HG03342 (cell line): ENCODE measurements around the gene NCOA7.
"Not testable (repeated sequence)": the region's sequence is repeated elsewhere in the genome, so short reads cannot be mapped to it uniquely, and the experiment has no call there.

Experiments
- ATAC-seq: cut with Tn5 transposase; IDR thresholded peaks from one replicate; pipeline ENCODE4 v1.9.1; 2021; ENCODE audit warnings: mild to moderate bottlenecking, moderate library complexity; ENCODE audit not compliant: unreplicated experiment

Gene NCOA7

DNA sequence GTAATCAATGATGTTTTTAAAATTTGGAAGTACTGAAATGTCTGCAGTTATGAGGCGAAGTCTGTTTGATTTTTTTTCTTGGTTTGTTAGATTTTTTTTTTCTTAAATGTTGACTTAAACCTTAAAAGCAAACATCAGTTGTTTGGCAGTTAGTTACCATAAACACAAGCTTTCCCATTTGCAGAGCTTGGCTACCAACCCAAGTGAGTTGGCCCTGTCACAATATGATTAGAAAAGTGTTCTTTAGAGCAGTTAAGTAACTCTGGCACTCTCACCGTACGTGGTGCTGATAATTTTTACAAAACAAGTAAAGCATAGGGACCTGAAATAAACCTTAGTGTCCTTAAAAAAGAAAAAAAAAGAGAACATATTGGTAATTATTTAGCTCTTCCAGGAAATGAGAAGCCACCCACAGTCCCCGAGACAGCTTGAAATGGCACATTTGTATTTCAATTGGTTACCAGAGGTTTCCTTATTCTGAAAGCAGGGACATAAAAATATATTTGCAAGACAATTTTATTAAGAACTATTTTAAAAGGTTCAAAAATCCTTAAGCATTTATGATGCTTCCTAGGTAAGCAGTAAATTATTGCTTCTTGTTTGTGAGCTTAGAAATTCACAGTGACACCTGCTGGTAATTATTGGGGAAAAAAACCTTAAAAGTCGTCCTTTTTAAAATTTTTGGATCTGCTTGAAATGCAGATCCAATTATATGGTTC is 37.4 kb upstream of the NCOA7 start:
- no peak for ATAC-seq

DNA sequence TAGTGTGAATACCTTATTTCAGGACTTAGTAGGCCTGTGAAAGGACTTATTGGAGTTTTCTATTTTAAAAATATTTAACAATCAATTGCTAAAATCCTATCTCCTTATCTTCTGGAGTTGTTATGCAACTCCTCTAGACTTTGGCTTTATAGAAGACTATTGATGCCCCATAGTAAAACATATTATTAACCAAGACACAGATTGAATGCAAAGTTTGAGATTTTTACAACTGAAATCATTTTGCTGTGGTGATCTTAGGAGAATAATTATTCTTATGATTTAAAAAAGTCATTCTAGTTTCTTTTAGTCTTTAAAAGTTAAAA is 36.9 kb upstream of the NCOA7 start:
- ATAC-seq: no peak

DNA sequence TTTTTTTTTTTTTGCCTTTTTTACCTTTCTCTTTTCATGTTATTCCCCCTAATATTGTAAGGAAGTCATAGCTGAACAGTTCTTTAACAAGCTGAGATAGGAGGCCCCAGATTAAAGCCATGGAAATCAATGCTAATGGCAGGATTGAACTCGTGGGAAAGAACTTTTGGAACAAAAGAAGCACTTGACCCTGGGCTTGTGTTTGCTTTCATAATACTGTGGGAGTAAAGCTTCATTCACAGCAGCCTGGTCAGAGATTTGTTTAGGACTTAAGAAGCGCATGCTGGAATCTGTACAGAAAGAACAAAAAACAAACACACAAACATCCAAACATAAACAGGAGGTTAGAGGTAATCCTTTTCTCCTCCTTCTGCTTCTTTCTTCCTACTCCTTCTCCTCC is 36.2 kb upstream of the NCOA7 start:
- no peak for ATAC-seq

DNA sequence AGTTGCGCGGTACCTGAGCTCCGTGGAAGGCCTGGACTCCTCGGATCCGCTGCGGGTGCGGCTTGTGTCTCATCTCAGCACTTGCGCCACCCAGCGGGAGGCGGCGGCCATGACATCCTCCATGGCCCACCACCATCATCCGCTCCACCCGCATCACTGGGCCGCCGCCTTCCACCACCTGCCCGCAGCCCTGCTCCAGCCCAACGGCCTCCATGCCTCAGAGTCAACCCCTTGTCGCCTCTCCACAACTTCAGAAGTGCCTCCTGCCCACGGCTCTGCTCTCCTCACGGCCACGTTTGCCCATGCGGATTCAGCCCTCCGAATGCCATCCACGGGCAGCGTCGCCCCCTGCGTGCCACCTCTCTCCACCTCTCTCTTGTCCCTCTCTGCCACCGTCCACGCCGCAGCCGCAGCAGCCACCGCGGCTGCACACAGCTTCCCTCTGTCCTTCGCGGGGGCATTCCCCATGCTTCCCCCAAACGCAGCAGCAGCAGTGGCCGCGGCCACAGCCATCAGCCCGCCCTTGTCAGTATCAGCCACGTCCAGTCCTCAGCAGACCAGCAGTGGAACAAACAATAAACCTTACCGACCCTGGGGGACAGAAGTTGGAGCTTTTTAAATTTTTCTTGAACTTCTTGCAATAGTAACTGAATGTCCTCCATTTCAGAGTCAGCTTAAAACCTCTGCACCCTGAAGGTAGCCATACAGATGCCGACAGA is 31.4 kb upstream of the NCOA7 start:
- ATAC-seq: no peak

DNA sequence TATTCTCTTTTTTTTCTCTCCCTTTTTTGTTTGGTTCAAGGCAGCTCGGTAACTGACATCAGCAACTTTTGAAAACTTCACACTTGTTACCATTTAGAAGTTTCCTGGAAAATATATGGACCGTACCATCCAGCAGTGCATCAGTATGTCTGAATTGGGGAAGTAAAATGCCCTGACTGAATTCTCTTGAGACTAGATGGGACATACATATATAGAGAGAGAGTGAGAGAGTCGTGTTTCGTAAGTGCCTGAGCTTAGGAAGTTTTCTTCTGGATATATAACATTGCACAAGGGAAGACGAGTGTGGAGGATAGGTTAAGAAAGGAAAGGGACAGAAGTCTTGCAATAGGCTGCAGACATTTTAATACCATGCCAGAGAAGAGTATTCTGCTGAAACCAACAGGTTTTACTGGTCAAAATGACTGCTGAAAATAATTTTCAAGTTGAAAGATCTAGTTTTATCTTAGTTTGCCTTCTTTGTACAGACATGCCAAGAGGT is 30.8 kb upstream of the NCOA7 start:
- ATAC-seq: no peak

DNA sequence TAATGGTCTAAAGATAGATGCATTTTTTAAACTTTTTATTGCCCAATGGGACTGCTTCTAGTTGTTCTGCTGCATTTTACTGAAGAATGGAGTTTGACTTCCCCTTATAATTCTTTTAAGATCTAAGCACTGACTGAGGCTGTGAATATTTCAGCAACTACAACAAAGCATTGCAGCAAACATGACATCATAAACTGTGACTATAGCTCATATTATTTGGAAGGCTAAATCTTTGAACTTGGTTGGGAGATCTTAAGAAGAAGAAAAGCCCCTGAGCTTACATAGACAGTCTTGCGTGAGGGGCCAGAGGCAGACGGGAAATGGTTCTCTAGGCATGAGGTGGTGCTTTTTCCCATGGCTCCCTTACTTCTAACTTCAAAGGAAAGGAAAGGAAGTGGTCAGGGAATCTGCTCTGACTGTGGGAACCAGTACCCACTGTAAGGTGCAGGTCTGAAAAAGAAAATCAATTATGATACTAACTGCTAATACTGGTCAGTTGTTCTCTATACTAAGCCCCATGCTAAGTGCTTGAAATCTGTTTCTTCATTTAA is 26.6 kb upstream of the NCOA7 start:
- no peak for ATAC-seq

DNA sequence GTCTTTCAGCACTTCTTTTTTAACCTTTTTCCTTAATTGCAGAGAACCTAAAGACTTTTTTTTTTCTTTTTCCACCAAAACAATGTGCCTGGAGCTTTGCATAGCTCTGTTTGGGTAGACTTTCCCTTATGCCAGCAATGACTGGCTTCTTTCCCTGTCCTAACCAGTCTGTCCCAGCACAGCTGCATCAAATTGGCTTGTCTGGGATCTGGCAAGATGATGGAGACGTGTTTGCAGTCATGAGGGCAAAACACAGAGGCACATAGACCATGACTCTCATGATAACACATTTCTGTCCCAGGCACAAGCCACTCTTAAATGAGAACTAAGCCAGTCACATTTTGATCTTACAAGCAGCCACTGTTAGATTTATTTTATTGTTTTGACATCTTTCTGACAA is 24.8 kb upstream of the NCOA7 start:
- no peak for ATAC-seq

DNA sequence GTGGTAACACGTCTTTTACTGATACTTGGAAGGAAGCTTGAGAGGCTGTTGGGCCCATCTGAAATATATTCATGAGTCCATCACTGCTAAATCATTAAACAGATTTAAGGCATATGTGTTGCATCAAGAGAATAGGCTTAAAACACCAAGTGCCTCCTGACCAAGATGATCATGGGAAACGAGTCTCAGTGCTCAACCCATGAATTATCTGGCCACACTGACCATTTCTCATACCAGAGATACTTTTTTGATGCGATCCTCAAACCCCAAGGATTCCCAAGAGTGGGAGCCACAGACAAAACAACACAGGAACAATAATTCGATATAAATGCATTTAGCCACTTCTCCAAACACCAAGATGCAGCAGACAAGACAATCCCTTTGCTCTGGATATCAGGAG is 24.1 kb upstream of the NCOA7 start:
- ATAC-seq: no peak

DNA sequence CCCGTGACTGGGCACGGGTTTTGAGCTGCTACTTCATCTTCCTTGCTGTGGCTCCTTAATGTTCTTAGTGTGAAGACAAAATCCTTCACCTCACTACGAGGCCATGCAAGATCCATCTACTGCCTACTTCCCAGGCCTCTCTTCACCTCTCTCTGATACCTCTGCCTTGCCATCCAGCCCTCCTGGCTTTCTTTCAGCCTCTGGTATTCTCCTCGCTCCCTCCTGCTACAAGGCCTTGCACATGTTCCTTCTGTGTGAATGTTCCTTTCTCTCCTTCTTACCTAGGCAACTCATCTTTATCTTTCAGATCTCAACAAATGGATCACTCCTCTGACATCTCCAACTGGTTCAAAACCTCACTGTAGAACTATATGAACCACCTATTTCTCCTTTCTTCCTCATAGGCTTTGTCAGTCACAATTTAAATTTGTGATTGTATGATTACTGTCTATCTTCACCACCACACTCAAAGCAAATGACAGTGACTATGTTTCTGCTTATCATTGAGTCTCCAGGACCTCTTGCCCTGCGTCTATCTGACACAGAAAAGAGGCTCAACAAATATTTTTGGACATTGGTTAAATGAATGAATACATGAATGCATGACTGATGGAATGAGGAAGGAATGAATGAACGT is 21.5 kb upstream of the NCOA7 start:
- no peak for ATAC-seq

DNA sequence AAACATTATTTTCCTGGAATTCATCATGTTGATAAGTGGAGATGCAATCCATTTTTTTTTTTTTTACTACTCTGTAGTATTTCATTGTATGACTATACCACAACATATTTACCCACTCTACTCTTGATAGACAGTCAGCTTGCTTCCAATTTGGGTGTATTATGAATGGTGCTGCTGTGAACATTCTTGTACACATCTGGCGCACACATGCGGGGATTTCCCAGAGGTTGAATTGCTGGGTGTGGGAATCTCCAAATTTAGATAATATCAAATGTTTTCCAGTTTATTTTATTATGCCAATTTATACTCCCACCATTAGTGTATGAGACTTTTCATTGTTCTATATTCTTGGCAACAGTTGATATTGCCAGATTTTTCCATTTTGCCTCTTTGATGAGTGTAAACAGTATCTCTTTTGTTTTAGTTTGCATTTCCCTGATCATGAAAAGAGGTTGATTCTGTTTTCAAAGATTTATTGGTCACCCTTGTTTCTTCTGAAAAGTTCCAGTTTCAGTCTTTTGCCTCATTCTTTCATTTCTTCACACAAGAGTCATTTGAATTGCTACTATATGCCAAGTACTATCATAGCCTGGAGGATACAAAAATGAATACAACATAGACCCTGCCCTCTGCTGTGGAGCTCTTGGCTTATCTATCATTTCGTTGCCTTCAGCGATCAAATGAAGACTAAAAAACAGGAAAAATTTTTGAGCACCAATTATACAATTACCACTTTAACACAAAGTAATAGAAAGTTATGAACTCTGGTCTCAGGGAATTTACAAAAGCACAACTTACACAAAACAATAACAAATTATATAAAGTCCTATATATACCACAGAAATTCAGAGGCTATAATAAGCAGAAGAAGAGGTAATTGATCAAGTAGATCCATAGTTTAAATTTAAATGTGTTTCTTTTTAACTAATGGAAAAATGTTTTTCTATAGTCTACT is 17.1 kb upstream of the NCOA7 start:
- no peak for ATAC-seq

DNA sequence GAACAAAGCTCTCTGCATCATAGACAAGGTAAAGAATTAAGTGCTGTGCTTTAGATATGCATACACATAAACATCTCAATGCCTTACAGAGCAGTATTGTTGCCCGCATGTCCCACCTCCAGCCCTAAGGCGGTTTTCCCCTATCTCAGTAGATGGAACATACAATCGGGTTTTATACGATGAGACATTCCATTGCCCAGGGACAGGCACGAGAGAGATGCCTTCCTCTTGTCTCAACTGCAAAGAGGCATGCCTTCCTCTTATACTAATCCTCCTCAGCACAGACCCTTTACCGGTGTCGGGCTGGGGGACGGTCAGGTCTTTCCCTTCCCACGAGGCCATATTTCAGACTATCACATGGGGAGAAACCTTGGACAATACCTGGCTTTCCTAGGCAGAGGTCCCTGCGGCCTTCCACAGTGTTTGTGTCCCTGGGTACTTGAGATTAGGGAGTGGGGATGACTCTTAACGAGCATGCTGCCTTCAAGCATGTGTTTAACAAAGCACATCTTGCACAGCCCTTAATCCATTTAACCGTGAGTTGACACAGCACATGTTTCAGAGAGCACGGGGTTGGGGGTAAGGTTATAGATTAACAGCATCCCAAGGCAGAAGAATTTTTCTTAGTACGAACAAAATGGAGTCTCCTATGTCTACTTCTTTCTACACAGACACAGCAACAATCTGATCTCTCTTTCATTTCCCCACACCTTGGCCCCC is 14.5 kb upstream of the NCOA7 start:
- ATAC-seq: not testable (repeated sequence)

DNA sequence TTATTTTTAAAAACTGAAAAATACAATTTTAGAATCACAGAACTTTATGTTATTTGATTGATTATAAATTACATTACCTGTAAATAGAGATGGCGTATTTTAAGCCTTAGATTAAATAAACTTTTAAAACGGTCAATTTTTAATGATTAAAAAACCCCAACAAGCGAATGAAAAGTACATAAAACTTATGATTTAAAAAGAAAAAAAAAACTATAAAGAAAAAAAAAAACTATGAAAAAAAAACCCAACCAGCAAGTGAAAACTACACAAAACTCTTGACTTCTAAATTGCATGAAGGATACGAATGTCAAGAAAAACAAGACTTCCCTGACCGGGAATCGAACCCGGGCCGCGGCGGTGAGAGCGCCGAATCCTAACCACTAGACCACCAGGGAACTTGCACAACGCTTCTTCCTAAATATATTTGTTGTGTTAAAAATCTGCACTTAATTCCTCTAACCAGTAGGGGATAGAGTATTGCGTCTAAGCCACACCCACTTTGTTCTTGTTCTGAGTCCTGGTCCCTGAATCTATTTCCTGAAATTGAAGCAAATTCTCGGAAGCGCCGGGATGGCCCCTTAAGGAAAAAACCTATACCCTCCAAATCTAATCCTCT is 10.7 kb upstream of the NCOA7 start:
- peak; percentile 80 for ATAC-seq

DNA sequence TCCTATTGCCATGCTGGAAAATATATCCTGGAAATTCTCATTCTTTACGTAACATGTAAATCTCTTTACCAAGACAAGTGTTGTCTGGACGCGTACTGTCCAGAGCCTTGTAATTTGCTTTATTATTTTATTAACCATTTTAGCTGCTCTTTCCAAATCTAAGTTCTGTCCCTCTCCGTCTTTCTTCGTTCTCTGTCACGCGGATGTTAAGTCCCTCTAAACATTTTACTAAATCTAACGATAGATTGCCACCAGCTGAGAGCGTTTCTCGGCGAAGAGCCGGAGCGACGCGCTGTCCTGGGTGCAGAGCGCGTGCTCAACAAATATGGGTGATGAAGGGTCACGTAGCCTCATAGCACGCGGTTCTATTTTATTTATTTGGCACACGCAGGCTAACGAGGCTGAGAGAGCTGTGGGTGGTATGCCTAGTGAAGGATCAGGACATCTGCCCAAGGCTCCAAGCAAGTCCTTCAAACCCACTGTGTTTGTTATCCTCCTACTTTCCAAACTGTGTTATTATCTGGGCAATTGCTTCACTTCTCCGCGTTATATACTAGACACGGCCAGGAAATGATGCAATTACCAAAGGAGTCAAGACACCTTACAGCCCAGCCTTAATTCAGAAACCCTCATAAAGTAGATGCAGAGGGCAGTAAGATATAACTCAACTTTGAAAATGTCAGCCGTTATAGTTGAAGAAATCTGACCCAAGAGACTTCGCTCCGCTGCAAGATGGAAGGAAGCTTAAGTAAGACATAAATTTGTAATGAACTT is 10.0 kb upstream of the NCOA7 start:
- ATAC-seq: peak; percentile 75

DNA sequence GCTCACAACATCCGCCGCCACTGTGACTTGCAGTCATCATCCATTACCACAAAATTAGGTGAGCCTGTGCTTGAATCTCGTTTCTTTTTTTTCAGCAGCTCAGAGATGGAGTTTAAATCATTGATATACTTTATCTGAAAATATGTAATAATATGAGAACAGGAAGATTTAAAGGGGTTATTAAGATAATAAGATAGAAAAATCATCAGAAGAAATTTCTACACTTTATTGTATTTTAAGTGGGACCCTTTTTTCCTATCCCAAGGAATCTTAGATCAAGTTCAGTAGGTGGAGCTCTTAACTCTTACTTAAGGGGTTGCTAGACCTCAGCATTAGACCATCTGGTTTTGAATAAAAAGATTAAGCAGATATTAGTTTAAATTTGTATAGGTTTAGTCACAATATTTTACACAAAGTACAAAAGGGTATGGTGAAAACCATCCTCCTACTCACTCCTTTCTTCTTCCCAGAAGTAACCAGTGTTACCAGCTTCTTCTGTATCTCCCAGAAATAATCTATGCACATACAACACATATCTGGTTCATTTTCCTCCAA is 9.4 kb upstream of the NCOA7 start:
- ATAC-seq: peak; percentile 35

DNA sequence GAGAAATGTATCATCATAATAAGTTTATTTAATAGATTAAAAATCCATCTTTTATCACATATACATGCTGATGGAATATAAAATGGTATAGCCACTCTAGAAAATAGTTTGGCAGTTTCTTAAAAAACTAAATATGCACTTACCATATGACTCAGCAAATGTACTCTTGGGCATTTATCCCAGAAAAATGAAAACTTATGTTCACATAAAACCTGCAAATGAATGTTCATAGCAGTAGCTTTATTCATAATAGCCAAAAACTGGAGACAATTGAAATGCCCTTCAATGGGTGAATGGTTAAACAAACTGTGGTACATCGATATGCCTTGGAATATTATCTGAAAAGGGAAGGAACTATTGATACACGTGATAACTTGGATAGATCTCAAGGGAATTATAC is 6.4 kb upstream of the NCOA7 start:
- ATAC-seq: no peak

DNA sequence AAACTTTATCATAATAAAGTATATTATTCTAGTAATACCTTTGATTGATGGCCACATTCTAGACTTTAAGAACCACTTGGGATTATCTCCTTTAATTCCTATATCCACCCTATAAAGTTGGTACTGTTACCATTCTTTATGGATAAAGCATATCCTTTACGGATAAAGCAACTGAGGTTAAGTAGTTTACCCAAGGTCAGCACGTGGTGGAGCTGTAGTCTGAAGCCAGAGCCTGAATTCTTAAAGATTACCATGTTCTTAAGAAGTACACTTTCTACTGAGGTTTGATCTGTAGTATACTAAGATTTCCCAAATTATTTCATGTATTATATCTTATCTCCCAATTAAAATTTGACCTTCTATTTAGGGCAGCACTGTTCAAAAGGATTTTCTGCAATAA is 3.0 kb upstream of the NCOA7 start:
- ATAC-seq: no peak

DNA sequence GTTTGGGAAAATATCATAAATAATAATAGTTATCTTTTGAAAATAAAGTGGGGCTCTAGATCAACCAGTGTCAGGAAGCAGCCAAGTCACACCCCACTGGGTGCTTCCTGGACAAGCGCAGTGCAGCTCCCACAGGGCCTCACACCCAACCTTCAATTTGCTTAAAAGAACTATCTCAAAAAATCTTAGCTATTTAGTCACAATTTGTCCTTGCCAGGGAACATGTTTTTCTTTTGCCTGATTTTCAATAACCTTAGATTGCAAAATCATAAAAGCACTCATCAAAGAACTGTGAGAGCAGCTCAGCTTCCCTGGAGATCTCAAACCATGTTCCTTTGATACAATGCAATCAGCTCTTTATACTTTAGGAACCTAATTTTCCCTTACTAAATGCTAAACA is 1.6 kb upstream of the NCOA7 start:
- no peak for ATAC-seq

DNA sequence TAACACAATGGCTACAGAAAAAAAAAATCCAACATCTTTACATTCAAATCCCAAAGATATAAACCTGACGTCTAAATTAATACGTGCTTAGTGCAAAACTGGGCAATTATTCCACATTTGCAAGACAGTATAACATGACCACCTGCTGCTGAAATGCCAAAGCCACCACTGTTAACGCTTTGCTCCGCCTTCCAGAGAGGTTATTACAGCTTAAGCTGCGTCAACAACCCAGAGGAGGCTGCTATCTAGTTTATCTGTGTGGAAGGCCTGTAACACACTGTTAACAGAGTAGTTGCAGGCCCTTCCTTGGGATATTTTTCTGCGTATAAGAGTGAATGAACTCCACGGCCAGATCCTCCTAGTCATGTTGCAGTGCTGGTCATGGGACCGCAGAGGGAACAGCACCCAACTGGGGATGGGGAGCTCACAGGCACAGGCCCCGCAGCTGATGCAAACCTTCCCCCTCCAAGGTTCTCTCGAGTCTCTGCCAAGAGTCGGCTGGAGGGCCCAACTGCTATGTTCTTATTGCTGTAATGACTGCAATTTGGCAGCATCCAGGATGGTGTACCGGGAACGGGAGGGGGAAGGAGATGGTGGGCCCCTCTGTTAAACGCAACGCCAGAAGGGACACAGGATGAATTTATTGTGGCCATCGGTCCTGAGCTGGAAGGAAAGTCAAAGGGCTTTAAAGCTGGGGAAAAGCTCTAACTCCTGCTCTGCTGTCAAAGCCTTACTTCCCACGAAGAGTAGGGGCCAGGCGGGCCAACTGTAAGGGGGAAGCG is 993 bp upstream of the NCOA7 start:
- peak; percentile 30 for ATAC-seq
